Fibroblast of skin of abdomen (primary cell): ENCODE measurements around the gene SRPK3.
"Not testable (repeated sequence)": the region's sequence is repeated elsewhere in the genome, so short reads cannot be mapped to it uniquely, and the experiment has no call there.

ENCODE experiments used
- DNase-seq: peaks from one replicate; pipeline ENCODE4 v3.0.0-alpha.2; 2013

The SRPK3 gene

DNA sequence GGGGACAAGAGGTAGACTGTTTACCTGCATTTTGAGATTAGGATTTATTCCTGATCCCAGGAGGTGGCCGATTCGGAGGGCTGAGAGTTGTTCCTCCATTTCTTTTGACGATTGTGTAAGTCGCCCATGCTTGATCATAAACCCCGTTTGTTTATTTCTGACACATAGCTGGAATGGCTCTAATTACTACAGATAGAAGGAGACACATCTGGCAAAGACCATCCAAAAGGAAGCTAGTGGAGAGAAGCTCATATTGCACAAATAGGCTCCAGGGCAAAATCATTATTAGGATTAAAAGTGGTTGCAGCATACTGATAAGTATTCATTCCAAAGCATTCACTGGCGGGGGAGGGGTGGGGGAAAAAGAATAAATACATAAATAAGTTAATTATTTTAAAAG lies 33.9 kb upstream of the SRPK3 start:
- not testable (repeated sequence) for DNase-seq

GRCh38 chrX:153749017-153749416 lies 31.8 kb upstream of the SRPK3 start:
- not testable (repeated sequence) for DNase-seq

DNA sequence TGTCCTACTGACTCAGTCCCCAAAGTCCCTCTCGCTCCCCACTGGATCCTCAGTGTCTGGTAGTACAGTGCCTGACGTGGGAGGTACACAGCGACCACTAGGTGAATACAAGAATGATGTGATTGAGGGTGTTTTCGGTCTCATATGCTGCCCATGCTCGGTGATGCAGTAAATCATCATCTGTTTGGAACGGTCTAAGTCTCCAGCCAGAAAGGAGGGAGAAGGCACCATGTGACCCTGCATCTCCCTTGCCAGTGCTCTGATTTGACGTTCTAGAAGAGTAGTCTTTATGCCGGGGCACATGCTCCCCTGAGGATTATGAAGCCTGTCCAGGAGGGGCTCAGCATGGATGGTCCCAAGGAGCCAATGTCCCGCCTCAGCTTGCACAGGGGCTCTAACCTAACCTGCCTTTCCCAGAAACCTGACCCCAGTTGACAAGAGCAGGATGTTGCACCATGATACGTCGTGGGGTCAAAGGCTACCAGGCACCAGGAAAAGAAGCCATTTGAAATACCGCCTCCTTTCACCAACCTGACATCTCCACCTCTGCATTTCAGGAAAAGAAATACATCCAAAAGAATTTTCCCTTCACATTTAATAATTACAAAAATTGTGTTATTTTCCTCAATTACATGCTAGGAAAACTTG lies 30.6 kb upstream of the SRPK3 start:
- DNase-seq, result no peak

- no peak for DNase-seq
Measured at GRCh38 chrX:153755136-153755535, 25.7 kb upstream of the SRPK3 start.

DNA sequence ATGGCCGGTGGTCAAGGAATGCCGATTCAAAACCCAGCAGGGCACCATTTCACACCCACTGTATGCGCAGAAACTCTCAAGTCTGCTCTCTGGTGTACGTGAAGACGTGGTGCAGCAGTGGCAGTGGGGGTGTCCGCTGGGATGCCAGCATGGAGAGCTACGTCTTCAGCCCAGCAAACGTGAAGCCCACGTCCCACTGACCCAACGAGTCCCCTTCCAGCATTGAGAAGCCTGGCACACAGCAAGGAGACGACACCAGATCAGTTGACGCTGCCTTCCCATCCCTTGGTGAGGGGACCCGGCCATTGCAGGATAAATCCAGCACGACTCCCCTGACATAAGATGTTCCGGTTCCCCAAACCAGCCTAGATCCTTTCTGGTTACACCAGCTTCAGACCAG lies 19.0 kb upstream of the SRPK3 start:
- no peak for DNase-seq

DNA sequence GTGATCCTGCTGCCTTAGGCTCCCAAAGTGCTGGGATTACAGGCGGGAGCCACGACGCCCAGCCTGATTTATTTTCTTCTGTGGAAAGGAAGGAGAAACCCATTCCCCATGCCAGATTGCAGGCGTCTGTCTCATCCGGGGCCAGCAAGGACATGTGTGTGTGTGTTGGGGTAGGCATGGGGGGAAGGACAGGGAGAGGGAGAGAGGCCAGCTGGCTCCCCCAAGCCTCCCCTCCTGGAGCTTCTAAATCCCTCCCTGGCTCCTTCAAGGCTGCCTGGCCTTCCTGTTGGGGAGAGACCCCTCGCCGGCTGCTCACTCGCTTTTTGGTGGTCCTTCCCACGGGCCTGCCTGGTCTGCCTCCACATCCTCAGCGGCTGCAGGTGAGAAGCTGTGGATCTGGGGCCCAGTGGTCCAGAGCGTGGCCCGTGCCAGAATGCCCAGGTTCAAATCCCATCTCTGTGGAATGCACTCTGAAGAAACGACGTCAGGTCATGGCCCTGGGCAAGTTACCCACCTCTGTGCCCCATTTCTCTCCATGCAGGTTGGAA lies 18.1 kb upstream of the SRPK3 start:
- DNase-seq, result no peak

DNA sequence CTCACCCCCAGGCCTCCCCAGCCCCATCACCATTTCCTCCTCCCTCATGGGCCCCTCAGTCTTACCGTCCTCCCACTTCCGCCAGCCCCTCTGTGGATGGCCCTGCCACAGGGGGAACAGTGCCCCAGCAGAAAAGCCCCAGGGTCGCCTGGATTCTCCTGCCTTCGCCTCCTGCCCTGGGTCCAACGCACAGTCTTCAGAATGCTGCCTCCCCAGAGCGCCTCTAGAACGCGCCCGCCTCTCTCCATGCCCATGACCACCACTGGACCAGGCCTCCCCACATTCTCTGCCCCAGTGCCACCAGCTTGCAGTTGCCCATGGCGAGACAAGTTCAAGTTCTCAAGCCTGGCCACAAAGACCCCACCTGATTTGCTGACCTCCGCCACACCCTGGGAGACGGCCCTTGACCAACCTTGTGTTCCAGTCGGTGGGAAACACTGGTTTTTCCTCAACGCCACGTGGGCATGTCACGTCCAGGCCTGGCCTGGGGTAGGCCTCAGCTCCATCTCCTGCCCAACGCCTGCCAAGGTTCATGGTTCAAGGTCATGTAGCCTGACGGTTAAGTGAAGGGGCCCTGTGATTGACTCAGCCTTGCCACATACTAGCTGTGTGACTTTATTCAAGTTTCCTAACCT lies 17.4 kb upstream of the SRPK3 start:
- DNase-seq, result no peak

- peak; percentile 63 for DNase-seq
Measured at GRCh38 chrX:153763989-153764755, 16.7 kb upstream of the SRPK3 start, which contains the start of gene PLXNB3. Gene PLXNB3, plus strand, starts transcription at chrX:153764249. Its CDS starts 1,287 bp downstream, at chrX:153765536.

GRCh38 chrX:153764786-153765137 lies 16.1 kb upstream of the SRPK3 start:
- no peak for DNase-seq

DNA sequence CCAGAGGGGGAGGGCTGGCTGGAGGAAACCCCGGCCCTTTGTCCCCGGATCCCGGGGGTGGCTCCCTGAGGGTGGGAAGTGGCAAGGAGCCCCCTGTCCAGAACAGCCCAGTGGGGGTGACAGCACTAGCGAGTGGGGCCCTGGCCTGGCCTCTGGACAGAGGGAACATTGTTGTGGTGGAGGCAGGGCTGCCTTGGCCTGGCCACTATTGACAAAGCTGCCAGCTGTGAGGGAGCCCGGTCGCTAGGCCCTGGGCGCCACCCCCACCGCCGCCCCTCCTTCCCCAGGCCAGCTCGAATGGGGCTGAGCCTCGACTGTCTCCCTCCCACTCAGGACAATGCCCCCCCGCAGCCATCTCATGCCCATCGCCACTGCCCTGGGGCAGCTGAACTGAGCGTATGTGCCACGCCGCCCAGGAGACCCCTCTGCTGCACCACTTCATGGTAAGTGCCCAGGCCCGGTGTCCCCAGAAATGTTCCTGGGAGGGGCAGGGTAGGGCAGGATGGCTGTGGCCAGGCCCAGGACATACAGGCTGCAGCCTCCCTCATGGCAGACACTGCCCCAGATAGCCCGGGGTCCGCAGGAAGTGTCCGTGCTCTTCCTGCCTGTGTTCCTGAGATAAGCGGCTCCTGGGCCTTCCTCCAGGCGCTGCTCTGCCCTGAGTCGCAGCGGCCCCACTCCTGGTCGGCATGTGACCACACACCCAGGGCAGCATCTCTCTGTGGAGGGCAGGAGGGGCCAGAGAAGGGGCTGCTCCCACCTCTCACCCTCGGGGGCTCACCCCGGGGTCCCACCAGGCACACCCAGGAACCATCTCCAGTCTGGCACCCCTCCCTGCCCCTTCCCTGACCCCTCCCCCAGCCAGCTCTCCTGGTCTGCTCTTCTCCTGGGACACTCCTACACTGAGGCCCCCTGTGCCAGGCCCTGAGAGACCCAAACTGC lies 15.4 kb upstream of the SRPK3 start:
- no peak for DNase-seq

DNA sequence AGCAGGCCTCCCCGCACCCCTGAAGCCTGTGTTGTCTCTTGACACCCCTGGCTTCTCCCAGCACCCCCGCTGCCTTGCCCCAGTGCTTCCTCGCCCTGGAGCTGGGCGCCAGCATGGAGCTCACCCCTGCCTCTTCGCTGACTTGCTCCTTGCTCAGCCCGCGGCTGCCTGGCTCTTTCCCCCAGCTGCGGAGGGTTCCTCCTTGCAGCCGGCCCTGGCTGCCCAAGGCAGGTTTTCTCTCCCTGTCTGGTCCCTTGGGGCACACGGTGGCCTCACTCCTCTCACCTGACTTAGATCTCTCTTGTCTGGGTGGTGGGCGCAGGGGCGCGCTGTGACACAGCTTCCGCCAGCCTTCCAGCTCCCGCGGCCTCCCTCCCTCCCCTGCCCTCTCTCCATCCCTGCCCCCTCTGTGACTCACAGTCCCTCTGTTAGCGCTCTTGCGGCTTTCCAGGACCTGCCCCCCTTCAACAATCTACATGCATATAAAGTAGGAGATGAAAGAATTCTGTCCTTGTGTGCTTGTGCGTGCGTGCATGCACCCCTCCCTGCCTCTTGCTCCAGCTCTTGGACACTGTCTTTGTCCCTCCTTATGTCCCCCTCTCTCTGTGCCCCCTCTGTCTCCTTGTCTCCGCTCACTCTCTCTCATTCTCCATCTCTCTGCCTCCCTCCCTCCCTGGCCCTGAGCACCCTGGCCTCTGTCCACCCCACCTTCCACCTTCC lies 14.6 kb upstream of the SRPK3 start:
- DNase-seq, result peak; percentile 78

GRCh38 chrX:153766871-153767673 lies 13.8 kb upstream of the SRPK3 start:
- DNase-seq, result no peak

GRCh38 chrX:153767674-153768055 lies 13.2 kb upstream of the SRPK3 start:
- no peak for DNase-seq

DNA sequence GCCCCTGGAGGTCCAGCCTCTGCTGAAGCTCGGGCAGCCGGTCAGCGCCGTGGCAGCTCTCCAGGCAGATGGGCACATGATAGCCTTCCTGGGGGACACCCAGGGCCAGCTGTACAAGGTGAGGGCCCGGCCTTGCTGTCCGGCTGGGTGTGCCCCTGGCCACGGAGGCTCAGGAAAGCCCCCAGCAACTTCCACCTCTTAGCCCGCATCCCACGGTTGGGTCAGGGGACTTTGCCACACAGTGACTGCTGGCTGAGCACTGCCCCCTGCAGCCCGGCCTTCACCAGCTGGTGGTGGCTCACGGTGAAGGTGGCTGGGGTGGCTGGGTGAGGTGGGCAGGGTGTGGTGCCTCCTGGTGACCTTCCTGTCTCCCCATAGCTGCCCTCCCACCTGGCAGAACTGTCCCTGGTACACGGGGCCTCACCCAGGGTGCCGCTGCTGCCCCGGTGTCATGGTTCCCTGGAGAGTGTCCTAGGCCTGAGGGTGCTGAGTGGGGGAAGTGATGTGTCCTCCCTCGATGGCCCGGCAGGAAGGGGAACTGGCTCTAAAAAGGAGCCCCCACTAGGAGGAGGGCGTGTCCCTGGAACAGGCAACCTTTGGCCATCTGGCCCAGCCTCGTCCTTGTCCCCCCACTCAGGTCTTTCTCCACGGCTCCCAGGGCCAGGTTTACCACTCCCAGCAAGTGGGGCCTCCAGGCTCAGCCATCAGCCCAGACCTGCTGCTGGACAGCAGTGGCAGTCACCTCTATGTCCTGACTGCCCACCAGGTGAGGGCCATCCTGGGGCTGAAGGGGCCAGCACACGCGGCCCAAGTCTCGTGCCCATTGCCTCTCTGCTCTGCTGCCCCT lies 12.3 kb upstream of the SRPK3 start:
- no peak for DNase-seq

DNA sequence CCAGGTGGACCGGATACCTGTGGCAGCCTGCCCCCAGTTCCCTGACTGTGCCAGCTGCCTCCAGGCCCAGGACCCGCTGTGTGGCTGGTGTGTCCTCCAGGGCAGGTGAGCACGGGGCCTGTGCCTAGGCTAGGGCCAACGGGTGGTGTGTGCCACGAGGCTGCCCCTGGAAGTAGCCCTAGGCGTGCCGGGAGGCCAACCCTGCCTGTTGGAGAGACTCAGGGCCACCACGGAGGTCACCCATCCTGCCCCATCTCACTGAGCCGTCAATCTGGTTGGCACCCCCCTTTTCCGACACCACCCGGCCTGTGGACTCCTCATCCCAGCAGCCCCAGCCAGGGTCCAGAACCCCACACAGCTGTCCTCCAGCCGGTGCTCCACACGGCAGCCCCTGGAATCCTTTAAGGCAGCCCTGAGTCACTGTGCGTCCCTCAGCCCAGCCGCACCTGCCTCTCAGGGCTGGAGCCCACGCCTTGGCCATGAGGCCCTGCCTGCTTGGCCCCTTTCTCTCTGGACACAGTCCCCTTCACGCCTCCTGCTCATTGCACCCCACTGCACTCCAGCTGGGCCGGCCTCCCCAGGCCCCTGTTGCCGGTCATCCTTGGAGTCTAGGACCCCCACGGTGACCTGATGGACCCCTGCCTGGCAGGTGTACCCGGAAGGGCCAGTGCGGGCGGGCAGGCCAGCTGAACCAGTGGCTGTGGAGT lies 11.5 kb upstream of the SRPK3 start:
- DNase-seq, result no peak

DNA sequence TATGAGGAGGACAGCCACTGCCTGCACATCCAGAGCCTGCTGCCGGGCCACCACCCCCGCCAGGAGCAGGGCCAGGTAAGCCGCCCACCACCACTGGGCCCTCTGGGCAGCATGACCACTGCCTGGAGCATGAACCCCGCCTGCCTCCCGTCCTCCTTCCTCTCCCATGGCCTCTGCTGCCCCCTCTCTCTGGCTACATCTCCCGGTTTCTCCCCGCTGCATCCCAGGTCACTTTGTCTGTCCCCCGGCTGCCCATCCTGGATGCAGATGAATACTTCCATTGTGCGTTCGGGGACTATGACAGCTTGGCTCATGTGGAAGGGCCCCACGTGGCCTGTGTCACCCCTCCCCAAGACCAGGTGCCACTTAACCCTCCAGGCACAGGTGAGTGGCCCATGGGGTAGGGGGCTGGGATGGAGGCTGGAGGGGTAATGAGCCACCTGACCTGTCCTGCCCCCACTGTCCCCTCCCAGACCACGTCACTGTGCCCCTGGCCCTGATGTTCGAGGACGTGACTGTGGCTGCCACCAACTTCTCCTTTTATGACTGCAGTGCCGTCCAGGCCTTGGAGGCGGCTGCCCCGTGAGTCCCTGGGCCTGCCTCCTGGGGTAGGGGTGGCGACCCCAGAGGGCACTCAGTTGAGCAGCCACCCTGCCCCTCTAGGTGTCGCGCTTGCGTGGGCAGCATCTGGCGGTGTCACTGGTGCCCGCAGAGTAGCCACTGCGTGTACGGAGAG lies 10.8 kb upstream of the SRPK3 start:
- DNase-seq, result no peak

DNA sequence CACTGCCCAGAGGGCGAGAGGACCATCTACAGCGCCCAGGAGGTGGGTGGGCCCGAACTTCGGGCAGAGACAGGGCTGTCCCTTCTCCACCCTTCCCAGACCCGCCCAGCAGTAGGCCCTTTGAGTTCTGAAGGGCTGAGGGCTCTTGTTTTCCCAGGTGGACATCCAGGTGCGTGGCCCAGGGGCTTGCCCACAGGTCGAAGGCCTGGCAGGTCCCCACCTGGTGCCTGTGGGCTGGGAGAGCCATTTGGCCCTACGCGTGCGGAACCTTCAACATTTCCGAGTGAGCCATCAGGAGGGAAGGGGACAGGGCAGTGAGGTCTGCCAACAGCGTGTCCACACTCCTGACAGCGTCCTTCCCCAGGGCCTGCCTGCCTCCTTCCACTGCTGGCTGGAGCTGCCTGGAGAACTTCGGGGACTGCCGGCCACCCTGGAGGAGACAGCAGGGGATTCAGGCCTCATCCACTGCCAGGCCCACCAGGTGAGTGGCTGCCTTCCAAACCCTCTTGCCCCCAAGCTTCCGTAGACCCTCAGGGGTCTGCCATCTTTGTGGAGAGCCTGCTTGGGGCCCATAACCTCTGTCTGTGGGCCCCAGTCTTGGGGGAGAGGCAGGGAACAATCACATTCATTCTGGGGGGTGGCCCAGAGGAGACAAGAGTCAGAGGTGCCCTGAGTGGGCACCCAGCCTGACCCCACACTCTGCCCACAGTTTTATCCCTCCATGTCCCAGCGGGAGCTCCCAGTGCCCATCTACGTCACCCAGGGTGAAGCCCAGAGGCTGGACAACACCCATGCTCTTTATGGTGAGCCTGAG lies 10.0 kb upstream of the SRPK3 start:
- DNase-seq, result no peak
